ENCODE results near the gene DCAF4.

DCAF4 gene

GRCh38 chr14:72926292-72927028, at the start of gene DCAF4:
TSS of gene DCAF4 (plus strand) at chr14:72926464. CDS start at chr14:72937979, 11,515 bp downstream.
- DNase-seq (ENCODE audit: low read depth in 2 of 2), result peak; percentile 97

- DNase-seq (ENCODE audit: low read depth in 2 of 2), result no peak
These were observed 49.6 kb upstream of the DCAF4 start for GRCh38 chr14:72876710-72877063.

- no peak for DNase-seq (ENCODE audit: low read depth in 2 of 2)
These were observed 47.5 kb upstream of the DCAF4 start for GRCh38 chr14:72878746-72879145.

- DNase-seq (ENCODE audit: low read depth in 2 of 2), result no peak
These were observed 46.8 kb upstream of the DCAF4 start for GRCh38 chr14:72879431-72879830.

GRCh38 chr14:72880164-72880563, 46.1 kb upstream of the DCAF4 start:
- no peak for DNase-seq (ENCODE audit: low read depth in 2 of 2)

GRCh38 chr14:72880820-72881219, 45.4 kb upstream of the DCAF4 start:
- DNase-seq (ENCODE audit: low read depth in 2 of 2), result no peak

- DNase-seq (ENCODE audit: low read depth in 2 of 2), result no peak
These were observed 44.7 kb upstream of the DCAF4 start for GRCh38 chr14:72881543-72881942.

- DNase-seq (ENCODE audit: low read depth in 2 of 2), result no peak
These were observed 44.2 kb upstream of the DCAF4 start for GRCh38 chr14:72882047-72882446.

- no peak for DNase-seq (ENCODE audit: low read depth in 2 of 2)
These were observed 43.8 kb upstream of the DCAF4 start for GRCh38 chr14:72882463-72882862.

- DNase-seq (ENCODE audit: low read depth in 2 of 2), result no peak
These were observed 43.2 kb upstream of the DCAF4 start for GRCh38 chr14:72883109-72883508.

- DNase-seq (ENCODE audit: low read depth in 2 of 2), result no peak
These were observed 42.3 kb upstream of the DCAF4 start for GRCh38 chr14:72883961-72884360.

- no peak for DNase-seq (ENCODE audit: low read depth in 2 of 2)
These were observed 41.9 kb upstream of the DCAF4 start for GRCh38 chr14:72884386-72884785.

GRCh38 chr14:72887514-72887913, 38.8 kb upstream of the DCAF4 start:
- DNase-seq (ENCODE audit: low read depth in 2 of 2), result no peak

GRCh38 chr14:72888192-72888591, 38.1 kb upstream of the DCAF4 start:
- DNase-seq (ENCODE audit: low read depth in 2 of 2), result no peak

- no peak for DNase-seq (ENCODE audit: low read depth in 2 of 2)
These were observed 37.5 kb upstream of the DCAF4 start for GRCh38 chr14:72888636-72889201.

GRCh38 chr14:72889366-72889765, 36.9 kb upstream of the DCAF4 start:
- DNase-seq (ENCODE audit: low read depth in 2 of 2), result no peak

- no peak for DNase-seq (ENCODE audit: low read depth in 2 of 2)
These were observed 34.6 kb upstream of the DCAF4 start for GRCh38 chr14:72891666-72892102.

GRCh38 chr14:72892103-72892878, 34.0 kb upstream of the DCAF4 start:
- DNase-seq (ENCODE audit: low read depth in 2 of 2), result no peak

GRCh38 chr14:72892879-72893635, 33.2 kb upstream of the DCAF4 start:
- no peak for DNase-seq (ENCODE audit: low read depth in 2 of 2)

- peak; percentile 87 to 89 for DNase-seq (ENCODE audit: low read depth in 2 of 2)
These were observed 32.5 kb upstream of the DCAF4 start, which contains the start of gene DPF3 for GRCh38 chr14:72893636-72894322. TSS of gene DPF3 (minus strand) at chr14:72894101. CDS start at chr14:72894088, 13 bp downstream.

GRCh38 chr14:72894323-72894622, 32.0 kb upstream of the DCAF4 start:
- no peak for DNase-seq (ENCODE audit: low read depth in 2 of 2)

All from fibroblast of skin of left biceps (primary cell).